Measurements from ENCODE around the gene TBC1D14. TPM values are rescaled to one million over a fixed set of nuclear protein-coding genes. Genes with fewer than 3 reads are reported as not detected.

Gene TBC1D14
- total and polyA plus RNA-seq, 9 of the 15 experiments (the other 6 are each of a cell fraction or from before 2014, with no cell fraction given) = 2.1 to 59.6 (median 44.8) TPM

- TF ChIP-seq TAF15 (IDR thresholded peaks at IDR 0.05; ENCODE audit: low read depth, low read length) (no peak), KLF16 (IDR thresholded peaks at IDR 0.05) (peak; percentile 62; the same call in 1 of the 2 replicates), ILK (tag; IDR thresholded peaks at IDR 0.05; ENCODE audit: borderline replicate concordance, low read depth) (no peak), CBX3 (IDR thresholded peaks at IDR 0.05; ENCODE audit: borderline replicate concordance in 1 of 2, low read length in 2 of 2) (peak in 1 of 2 experiments; percentile 32; a peak in 1 of 3 replicates), RBM15 (IDR thresholded peaks at IDR 0.05; ENCODE audit: insufficient read depth, low read length) (no peak), L3MBTL2 (IDR thresholded peaks at IDR 0.05) (peak; percentile 24; the same call in 1 of the 2 replicates), SRSF3 (IDR thresholded peaks at IDR 0.05; ENCODE audit: insufficient read depth, low read length) (no peak), ZC3H4 (CRISPR knock-in tag; IDR thresholded peaks at IDR 0.05; ENCODE audit: borderline replicate concordance) (no peak), POLR2AphosphoS5 (IDR thresholded peaks at IDR 0.05; ENCODE audit: control insufficient read depth, insufficient read depth, low read depth, low read length) (peak; percentile 13; the same call in 1 of the 2 replicates), RERE (CRISPR knock-in tag; IDR thresholded peaks at IDR 0.05; ENCODE audit: borderline replicate concordance) (no peak), MCM7 (IDR thresholded peaks at IDR 0.05) (no peak), KAT2B (IDR thresholded peaks at IDR 0.05; ENCODE audit: low read depth, low read length) (no peak), CREB1 (IDR thresholded peaks at IDR 0.05) (no peak), CREB1 (CRISPR knock-in tag; IDR thresholded peaks at IDR 0.05) (no peak), TSHZ1 (CRISPR knock-in tag; IDR thresholded peaks at IDR 0.05) (no peak), ZNF512 (tag; IDR thresholded peaks at IDR 0.05) (no peak), CREBBP (IDR thresholded peaks at IDR 0.05; ENCODE audit: low read depth, low read length) (no peak), TBL1XR1 (IDR thresholded peaks at IDR 0.05; ENCODE audit: low read length in 2 of 2) (peak in 1 of 2 experiments; percentile 80; a peak in 2 of 4 replicates)
These were observed 15.8 kb downstream of the TBC1D14 start (continued) for GRCh38 chr4:6925357-6925836.

Data from K562 (cell line).